Measurements from ENCODE around the gene KRTAP4-5.

DNA sequence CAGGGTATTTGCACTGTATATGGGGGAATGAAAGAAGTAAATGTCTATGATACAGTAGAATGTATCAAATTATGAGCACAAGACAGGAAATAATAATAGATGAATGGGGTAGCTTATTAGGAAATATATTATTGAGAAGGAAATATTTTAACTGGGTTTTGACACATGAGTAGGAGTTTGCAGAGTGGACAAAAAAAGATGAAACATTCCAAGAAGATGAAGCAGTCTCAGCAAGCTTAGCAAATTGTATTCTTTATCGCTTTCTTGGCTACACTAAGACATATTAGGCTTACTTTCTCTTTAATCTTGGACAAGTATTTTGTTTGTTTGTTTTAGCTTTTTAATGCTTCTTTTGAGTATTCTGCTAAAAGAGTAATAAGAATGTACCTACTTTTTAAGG, 45.7 kb downstream of the KRTAP4-5 start:
- TF ChIP-seq CTCF (IDR thresholded peaks at IDR 0.05) (no peak), POLR2A (IDR thresholded peaks at IDR 0.05) (no peak)
